ENCODE data around the gene MMP21. TPM values are rescaled to one million over a fixed set of nuclear protein-coding genes. Genes with fewer than 3 reads are reported as not detected.

The MMP21 gene
- total RNA-seq, 1 experiment from 2014 or later, result not detected

DNA sequence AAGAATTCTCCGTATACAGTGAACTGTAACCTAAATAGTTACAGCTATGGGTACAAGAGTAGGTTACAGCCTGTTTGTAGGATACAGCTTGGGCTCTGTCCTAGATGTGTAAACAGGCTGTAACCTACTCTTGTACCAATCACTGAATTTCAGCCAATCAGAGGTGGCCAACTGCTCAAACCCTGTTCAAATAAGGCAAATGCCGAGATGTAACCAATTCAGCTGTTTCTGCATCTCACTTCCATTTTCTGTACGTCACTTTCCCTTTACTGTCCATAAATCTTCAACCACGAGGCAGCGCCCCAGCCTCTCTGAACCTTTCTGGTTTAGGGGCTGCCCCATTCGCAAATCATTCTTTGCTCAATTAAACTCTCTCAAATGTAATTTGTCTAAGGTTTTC lies 8.3 kb upstream of the MMP21 start:
- DNase-seq, result no peak
- peaks cover 22% of the 10 kb centered on the region for H3K4me1 ChIP-seq (ENCODE audit: low read length)
- H3K4me2 ChIP-seq (ENCODE audit: low read depth, low read length, poor library complexity, severe bottlenecking), result no peak overlapping the region
- 0 out of 2 replicates have a peak, but pooled peaks cover 3% of the 10 kb centered on the region for H4K20me1 ChIP-seq (ENCODE audit: insufficient read depth, low read depth, low read length)
- no peak overlapping the region for H3K4me3 ChIP-seq (ENCODE audit: low read length)
- H3K9me3 ChIP-seq (ENCODE audit: low read length), result no peaks in the 10 kb centered on the region
- no peaks in the 10 kb centered on the region for H3K36me3 ChIP-seq (ENCODE audit: insufficient read depth, low read length)
- H3K27ac ChIP-seq (ENCODE audit: low read length), result no peak overlapping the region
- no peaks in the 10 kb centered on the region for H3K79me2 ChIP-seq (ENCODE audit: low read length)
- H3K27me3 ChIP-seq (ENCODE audit: low read length), result no peaks in the 10 kb centered on the region
- H3K9me2 ChIP-seq (replicated peaks; ENCODE audit: insufficient read depth, low read length), result no peaks in the 10 kb centered on the region
- H2AFZ ChIP-seq (ENCODE audit: low read length), result no peak overlapping the region
- no peak overlapping the region for H3K9ac ChIP-seq (ENCODE audit: low read length)

DNA sequence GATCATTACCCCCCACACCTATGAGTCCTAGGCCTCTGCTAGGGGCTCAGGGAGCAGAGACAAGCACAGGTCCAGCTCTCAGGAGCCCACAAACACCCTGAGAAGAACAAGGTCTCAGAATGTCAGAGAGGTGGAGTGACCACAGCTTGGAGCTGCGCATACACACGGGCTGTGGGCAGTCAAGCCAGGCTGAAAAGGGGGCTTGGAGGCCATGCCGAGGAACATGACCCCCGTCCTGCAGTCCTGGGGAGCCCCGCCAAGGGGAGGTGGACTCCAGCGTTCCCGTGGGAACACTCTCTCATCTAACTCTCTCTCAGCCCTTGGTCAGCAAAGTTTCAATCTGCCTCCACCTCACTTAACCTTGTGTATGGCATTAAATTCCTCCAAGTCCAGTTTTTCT lies 7.8 kb upstream of the MMP21 start:
- no peak overlapping the region for H3K4me3 ChIP-seq (ENCODE audit: low read length)
- no peaks in the 10 kb centered on the region for H3K27me3 ChIP-seq (ENCODE audit: low read length)
- no peak overlapping the region for H2AFZ ChIP-seq (ENCODE audit: low read length)
- no peaks in the 10 kb centered on the region for H3K9me2 ChIP-seq (replicated peaks; ENCODE audit: insufficient read depth, low read length)
- no peak overlapping the region for H3K4me2 ChIP-seq (ENCODE audit: low read depth, low read length, poor library complexity, severe bottlenecking)
- peaks cover 22% of the 10 kb centered on the region for H3K4me1 ChIP-seq (ENCODE audit: low read length)
- H3K27ac ChIP-seq (ENCODE audit: low read length), result no peak overlapping the region
- no peak for DNase-seq
- H3K9me3 ChIP-seq (ENCODE audit: low read length), result no peaks in the 10 kb centered on the region
- no peaks in the 10 kb centered on the region for H3K79me2 ChIP-seq (ENCODE audit: low read length)
- H3K36me3 ChIP-seq (ENCODE audit: insufficient read depth, low read length), result no peaks in the 10 kb centered on the region
- H4K20me1 ChIP-seq (ENCODE audit: insufficient read depth, low read depth, low read length), result 0 out of 2 replicates have a peak, but pooled peaks cover 3% of the 10 kb centered on the region
- H3K9ac ChIP-seq (ENCODE audit: low read length), result no peak overlapping the region

DNA sequence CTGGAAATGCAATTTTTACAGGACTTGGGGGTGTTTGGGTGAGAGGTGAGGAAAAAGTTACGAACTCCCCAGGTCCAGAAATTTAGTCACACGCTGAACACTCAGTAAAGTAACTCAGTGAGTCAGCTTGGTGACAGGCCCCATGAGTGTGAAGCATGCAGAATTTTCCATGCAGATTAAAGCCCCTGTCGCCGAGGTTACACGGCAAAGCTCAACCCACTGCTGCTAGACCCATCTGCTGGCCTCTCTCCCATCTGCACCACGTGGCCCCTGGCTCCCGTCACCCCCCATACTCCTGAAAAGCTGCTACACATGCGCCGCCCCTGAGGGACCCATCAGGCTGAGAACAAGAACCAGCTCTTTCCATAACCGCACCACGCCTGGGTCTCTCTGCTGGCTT lies 7.0 kb upstream of the MMP21 start:
- H2AFZ ChIP-seq (ENCODE audit: low read length), result no peak overlapping the region
- H3K9ac ChIP-seq (ENCODE audit: low read length), result no peak overlapping the region
- no peaks in the 10 kb centered on the region for H3K9me2 ChIP-seq (replicated peaks; ENCODE audit: insufficient read depth, low read length)
- H3K4me3 ChIP-seq (ENCODE audit: low read length), result no peak overlapping the region
- H3K79me2 ChIP-seq (ENCODE audit: low read length), result no peaks in the 10 kb centered on the region
- H3K36me3 ChIP-seq (ENCODE audit: insufficient read depth, low read length), result no peaks in the 10 kb centered on the region
- H4K20me1 ChIP-seq (ENCODE audit: insufficient read depth, low read depth, low read length), result 0 out of 2 replicates have a peak, but pooled peaks cover 3% of the 10 kb centered on the region
- H3K4me1 ChIP-seq (ENCODE audit: low read length), result peaks cover 22% of the 10 kb centered on the region
- no peak overlapping the region for H3K27ac ChIP-seq (ENCODE audit: low read length)
- H3K4me2 ChIP-seq (ENCODE audit: low read depth, low read length, poor library complexity, severe bottlenecking), result no peak overlapping the region
- no peak for DNase-seq
- H3K9me3 ChIP-seq (ENCODE audit: low read length), result no peaks in the 10 kb centered on the region
- H3K27me3 ChIP-seq (ENCODE audit: low read length), result no peaks in the 10 kb centered on the region

DNA sequence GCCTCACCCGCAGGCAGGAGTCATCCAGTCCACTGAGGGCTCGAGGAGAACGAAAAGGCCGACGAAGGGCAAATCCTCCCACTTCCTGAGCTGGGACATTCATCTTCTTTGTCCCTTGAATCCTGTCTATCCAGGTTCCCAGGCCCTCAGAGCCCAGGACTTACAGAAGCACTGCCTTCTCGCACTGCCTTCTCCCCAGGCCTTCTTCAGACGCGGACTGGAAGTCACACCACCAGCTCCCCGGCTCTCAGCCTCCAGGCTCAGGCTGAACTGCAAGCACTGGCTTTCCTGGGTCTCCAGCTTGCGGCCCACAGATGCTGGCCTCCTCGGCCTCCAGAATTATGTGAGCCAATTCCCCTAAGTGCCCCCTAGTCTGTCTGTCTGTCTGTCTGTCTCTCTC lies 6.4 kb upstream of the MMP21 start:
- Histone ChIP-seq H3K9me3 (ENCODE audit: low read length) (no peaks in the 10 kb centered on the region), H3K9ac (ENCODE audit: low read length) (no peak overlapping the region), H3K4me3 (ENCODE audit: low read length) (no peak overlapping the region), H4K20me1 (ENCODE audit: insufficient read depth, low read depth, low read length) (0 out of 2 replicates have a peak, but pooled peaks cover 3% of the 10 kb centered on the region), H3K9me2 (replicated peaks; ENCODE audit: insufficient read depth, low read length) (no peaks in the 10 kb centered on the region), H3K4me1 (ENCODE audit: low read length) (peaks cover 22% of the 10 kb centered on the region), H3K79me2 (ENCODE audit: low read length) (no peaks in the 10 kb centered on the region), H3K4me2 (ENCODE audit: low read depth, low read length, poor library complexity, severe bottlenecking) (no peak overlapping the region), H3K27me3 (ENCODE audit: low read length) (no peaks in the 10 kb centered on the region), H2AFZ (ENCODE audit: low read length) (no peak overlapping the region), H3K27ac (ENCODE audit: low read length) (no peak overlapping the region), H3K36me3 (ENCODE audit: insufficient read depth, low read length) (no peaks in the 10 kb centered on the region)
- no peak for DNase-seq

DNA sequence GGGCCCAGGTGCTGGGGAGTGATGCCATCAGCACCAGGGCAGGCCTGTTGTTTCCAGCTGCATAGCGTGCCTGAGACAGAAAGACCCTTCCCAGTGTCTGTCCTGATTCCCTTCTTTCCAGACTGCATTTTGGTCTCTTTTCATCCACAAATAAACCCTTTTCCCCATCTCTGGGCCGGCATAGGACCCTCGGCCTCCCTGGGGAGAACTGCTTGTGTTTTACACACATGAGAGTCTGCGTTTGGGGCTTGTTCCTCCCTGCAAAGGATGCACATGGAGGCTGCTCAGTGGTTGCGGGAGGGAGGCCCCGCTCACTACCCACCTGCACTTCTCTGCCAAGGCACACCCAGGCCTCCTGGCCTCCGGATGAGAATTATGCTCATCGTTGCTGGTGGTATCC lies 5.8 kb upstream of the MMP21 start:
- H3K79me2 ChIP-seq (ENCODE audit: low read length), result no peaks in the 10 kb centered on the region
- no peaks in the 10 kb centered on the region for H3K36me3 ChIP-seq (ENCODE audit: insufficient read depth, low read length)
- no peaks in the 10 kb centered on the region for H3K27me3 ChIP-seq (ENCODE audit: low read length)
- H3K4me1 ChIP-seq (ENCODE audit: low read length), result peaks cover 22% of the 10 kb centered on the region
- H3K9me3 ChIP-seq (ENCODE audit: low read length), result no peaks in the 10 kb centered on the region
- 0 out of 2 replicates have a peak, but pooled peaks cover 3% of the 10 kb centered on the region for H4K20me1 ChIP-seq (ENCODE audit: insufficient read depth, low read depth, low read length)
- no peak overlapping the region for H3K9ac ChIP-seq (ENCODE audit: low read length)
- H3K4me2 ChIP-seq (ENCODE audit: low read depth, low read length, poor library complexity, severe bottlenecking), result no peak overlapping the region
- no peak for DNase-seq
- H3K4me3 ChIP-seq (ENCODE audit: low read length), result no peak overlapping the region
- H3K27ac ChIP-seq (ENCODE audit: low read length), result no peak overlapping the region
- no peaks in the 10 kb centered on the region for H3K9me2 ChIP-seq (replicated peaks; ENCODE audit: insufficient read depth, low read length)
- H2AFZ ChIP-seq (ENCODE audit: low read length), result no peak overlapping the region

DNA sequence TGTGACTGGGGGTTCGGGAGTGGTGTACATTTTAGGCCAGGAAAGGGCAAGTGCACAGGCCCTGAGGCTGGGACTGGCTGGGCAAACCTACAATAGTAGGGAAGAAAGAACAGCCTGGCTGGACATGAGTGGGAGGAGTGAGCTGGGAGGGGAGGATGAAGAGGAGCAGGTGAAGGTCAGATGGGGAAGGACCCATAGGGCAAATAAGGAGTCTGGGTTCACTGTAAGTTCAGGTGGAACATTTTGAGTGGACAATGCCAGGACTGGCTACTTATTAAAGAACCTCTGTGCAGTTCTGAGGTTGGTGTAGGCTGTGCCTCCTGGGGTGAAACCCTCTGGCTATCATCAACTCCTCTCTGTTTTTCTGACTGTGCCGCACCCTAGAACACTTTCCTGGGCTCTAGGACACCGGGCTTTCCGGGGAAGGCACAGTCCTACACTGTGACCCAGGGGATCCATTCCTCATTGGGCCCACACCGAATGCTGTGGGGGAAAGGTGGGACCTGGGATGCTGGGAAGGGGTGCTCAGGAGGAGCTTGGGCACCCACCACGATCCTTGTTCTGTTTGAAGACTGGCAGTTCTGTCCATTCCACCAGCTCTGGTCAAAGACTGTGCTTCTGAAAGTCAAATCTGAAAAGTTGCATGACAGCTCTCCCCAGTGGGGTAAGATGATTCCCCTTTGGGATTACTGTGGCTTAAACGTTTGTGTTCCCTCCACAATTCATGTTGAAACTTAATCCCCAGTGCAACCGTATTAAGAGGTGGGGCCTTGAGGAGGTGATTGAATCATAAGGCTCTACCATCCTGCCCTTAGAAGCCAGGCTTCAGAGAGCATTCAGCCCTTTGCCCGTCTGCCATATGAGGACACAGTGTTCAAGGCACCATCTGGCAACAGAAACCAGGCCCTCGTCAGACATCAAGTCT lies 4.0 kb upstream of the MMP21 start:
- Histone ChIP-seq H3K36me3 (ENCODE audit: insufficient read depth, low read length) (no peaks in the 10 kb centered on the region), H3K27ac (ENCODE audit: low read length) (no peak overlapping the region), H3K4me3 (ENCODE audit: low read length) (no peak overlapping the region), H3K9ac (ENCODE audit: low read length) (peak overlapping the region; percentile 38; the same call in 1 of the 2 replicates), H3K79me2 (ENCODE audit: low read length) (no peaks in the 10 kb centered on the region), H4K20me1 (ENCODE audit: insufficient read depth, low read depth, low read length) (0 out of 2 replicates have a peak, but pooled peaks cover 3% of the 10 kb centered on the region), H3K9me3 (ENCODE audit: low read length) (no peaks in the 10 kb centered on the region), H3K4me1 (ENCODE audit: low read length) (peaks cover 22% of the 10 kb centered on the region), H3K9me2 (replicated peaks; ENCODE audit: insufficient read depth, low read length) (no peaks in the 10 kb centered on the region), H3K27me3 (ENCODE audit: low read length) (no peaks in the 10 kb centered on the region), H3K4me2 (ENCODE audit: low read depth, low read length, poor library complexity, severe bottlenecking) (peak overlapping the region; percentile 58), H2AFZ (ENCODE audit: low read length) (no peak overlapping the region)
- peak; percentile 90 for DNase-seq

DNA sequence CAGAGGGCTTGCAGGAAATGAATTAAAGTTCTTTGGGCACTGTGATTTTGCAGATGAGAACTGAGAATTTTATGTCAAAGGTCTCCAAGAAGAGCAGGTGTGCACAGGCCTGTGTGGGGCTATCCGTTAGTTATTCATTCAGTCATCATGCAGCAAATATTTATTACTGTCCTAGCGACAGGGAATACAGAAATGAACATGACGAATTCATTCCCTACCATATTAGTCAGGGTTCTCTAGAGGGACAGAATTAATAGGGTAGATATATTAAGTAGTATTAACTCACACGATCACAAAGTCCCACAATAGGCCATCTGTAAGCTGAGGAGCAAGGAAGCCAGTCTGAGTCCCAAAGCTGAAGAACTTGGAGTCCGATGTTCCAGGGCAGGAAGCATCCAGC lies 2.9 kb upstream of the MMP21 start:
- H3K36me3 ChIP-seq (ENCODE audit: insufficient read depth, low read length), result no peaks in the 10 kb centered on the region
- H3K27me3 ChIP-seq (ENCODE audit: low read length), result no peaks in the 10 kb centered on the region
- no peak overlapping the region for H3K9ac ChIP-seq (ENCODE audit: low read length)
- H2AFZ ChIP-seq (ENCODE audit: low read length), result no peak overlapping the region
- 0 out of 2 replicates have a peak, but pooled peaks cover under 1% of the 10 kb centered on the region for H4K20me1 ChIP-seq (ENCODE audit: insufficient read depth, low read depth, low read length)
- H3K27ac ChIP-seq (ENCODE audit: low read length), result no peak overlapping the region
- H3K4me2 ChIP-seq (ENCODE audit: low read depth, low read length, poor library complexity, severe bottlenecking), result no peak overlapping the region
- peaks cover 19% of the 10 kb centered on the region for H3K4me1 ChIP-seq (ENCODE audit: low read length)
- no peaks in the 10 kb centered on the region for H3K9me2 ChIP-seq (replicated peaks; ENCODE audit: insufficient read depth, low read length)
- DNase-seq, result no peak
- no peaks in the 10 kb centered on the region for H3K9me3 ChIP-seq (ENCODE audit: low read length)
- H3K4me3 ChIP-seq (ENCODE audit: low read length), result no peak overlapping the region
- no peaks in the 10 kb centered on the region for H3K79me2 ChIP-seq (ENCODE audit: low read length)

DNA sequence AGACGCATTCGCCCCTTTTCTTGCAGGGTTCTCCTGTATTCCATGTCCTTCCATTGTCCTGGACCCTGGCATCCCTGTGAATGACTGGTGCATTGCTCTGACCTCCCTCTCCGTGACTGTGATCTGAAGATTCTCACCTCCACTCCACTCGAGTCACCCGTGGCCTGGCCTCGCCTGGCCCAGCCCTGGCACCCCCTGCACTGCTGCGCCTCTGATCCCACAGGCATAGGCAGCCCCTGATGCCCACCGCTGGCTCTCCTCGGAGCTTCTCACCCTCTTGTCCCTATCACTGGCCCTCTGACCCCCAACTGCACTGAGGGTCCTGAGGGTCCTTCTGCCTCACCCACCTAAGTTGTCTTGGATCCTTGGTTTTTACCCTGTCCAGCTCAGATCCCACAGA lies 2.2 kb upstream of the MMP21 start:
- Histone ChIP-seq H3K9me2 (replicated peaks; ENCODE audit: insufficient read depth, low read length) (no peaks in the 10 kb centered on the region), H3K4me2 (ENCODE audit: low read depth, low read length, poor library complexity, severe bottlenecking) (no peak overlapping the region), H3K27ac (ENCODE audit: low read length) (no peak overlapping the region), H3K79me2 (ENCODE audit: low read length) (no peaks in the 10 kb centered on the region), H3K9ac (ENCODE audit: low read length) (no peak overlapping the region), H4K20me1 (ENCODE audit: insufficient read depth, low read depth, low read length) (no peaks in the 10 kb centered on the region), H3K36me3 (ENCODE audit: insufficient read depth, low read length) (no peaks in the 10 kb centered on the region), H3K27me3 (ENCODE audit: low read length) (no peaks in the 10 kb centered on the region), H2AFZ (ENCODE audit: low read length) (no peak overlapping the region), H3K9me3 (ENCODE audit: low read length) (no peaks in the 10 kb centered on the region), H3K4me1 (ENCODE audit: low read length) (peaks cover 19% of the 10 kb centered on the region), H3K4me3 (ENCODE audit: low read length) (no peak overlapping the region)
- no peak for DNase-seq

All from Karpas-422 (cell line).